GM19239 (cell line): ENCODE measurements around the gene MOGAT1.
"Not testable (repeated sequence)": the region's sequence is repeated elsewhere in the genome, so short reads cannot be mapped to it uniquely, and the experiment has no call there.

ENCODE experiments used
- DNase-seq: peaks from one replicate; pipeline ENCODE4 v3.0.0; 2011; ENCODE audit warnings: low spot score; ENCODE audit not compliant: insufficient read length
- FAIRE-seq: peaks from 2 replicates; lab custom pipeline; 2011; peaks lifted over from hg19 to GRCh38; lab: Jason Lieb, UNC

MOGAT1 gene

DNA sequence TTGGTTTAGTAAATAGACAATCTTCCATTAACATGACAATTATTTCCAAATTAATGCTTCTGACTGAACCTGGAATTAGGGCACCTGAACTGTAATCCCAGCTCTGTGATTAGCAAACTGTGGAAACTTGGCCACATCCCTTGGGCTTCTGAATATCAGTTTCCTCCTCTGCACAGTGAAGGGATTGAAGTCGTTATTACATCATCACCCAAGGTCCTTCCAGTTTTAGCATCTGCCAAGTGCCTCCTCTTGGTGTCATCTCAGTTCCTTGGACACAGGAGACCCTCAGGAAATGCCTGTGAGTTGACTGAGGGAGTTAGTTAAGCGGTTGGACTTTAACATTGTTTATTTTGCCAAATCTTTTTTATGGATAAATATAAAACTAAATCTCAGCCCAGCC lies 64.8 kb downstream of the MOGAT1 start:
- FAIRE-seq: peak; percentile 11
- no peak for DNase-seq

DNA sequence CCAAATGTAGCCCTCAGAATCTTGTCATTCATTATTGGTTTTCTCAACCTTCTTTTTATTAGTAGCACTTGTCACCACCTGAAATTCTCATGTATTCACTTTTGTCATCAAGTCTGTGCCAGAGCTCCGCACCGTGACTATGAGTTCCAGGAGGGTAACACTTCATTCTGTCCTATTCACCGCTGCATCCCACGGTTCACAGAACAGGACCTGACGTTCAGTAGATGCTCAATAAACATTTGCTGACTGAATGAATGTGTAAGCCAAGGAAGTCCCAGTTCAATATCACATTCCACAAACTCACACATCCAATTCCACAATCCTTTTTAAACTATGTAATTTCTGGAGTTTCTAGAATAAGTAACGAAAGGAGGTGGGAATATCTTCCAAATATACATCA lies 65.5 kb downstream of the MOGAT1 start:
- FAIRE-seq: no peak

DNA sequence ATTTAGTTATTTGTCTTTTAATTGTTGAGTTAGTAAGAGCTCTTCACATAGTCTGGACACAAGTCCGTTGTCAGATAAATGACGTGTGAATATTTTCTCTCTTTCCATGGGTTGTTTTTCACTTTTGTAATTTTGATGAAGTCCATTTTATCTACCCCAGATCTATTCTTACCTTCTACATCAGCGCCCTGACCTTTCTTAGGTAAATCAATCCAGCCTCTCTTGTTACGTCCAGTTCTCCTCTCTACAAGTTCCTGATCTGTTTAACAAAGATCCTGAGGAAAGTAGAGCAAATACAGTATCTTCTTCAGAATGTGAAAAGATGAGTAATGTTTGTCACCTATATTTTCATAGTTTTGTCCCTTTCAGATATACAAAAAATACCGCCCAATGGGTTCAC lies 66.9 kb downstream of the MOGAT1 start:
- no peak for FAIRE-seq

More for the DNA sequence above, 65.5 kb downstream of the MOGAT1 start:
- DNase-seq: no peak

DNA sequence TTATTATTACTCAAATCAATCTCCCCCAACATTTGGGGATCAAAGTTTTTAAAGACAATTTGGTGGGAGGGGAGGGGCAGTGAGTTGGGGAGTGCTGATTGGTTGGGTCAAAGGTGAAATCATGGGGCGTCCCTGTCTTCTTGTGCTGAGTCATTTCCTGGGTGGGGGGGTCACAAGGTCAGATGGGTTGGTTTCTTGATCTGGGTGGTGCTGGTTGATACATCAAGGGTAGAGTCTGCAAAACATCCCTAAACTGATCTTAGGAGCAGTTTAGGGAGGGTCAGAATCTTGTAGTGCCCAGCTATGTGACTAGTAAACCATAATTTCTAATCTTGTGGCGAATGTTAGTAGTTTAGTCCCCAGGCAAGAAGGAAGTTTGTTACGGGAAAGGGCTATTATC lies 67.4 kb downstream of the MOGAT1 start:
- FAIRE-seq (peak; percentile 11), DNase-seq (no peak)

More for the DNA sequence above, 66.9 kb downstream of the MOGAT1 start:
- DNase-seq: no peak

DNA sequence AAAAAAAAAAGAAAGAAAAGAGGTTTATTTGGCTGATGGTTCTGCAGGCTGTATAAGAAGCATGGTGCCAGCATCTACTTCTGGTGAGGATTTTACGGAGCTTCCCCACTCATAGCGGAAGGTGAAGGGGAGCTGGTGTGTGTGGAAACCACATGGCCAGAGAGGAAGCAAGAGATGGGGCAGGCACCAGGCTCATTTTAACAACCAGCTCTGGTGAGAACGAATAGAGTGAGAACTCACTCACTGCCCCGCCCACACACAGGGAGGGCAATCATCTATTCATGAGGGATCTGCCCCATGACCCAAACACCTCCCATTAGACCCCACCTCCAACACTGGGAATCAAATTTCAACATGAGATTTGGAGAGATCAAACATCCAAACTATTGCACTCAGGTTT lies 68.5 kb downstream of the MOGAT1 start:
- DNase-seq: no peak

DNA sequence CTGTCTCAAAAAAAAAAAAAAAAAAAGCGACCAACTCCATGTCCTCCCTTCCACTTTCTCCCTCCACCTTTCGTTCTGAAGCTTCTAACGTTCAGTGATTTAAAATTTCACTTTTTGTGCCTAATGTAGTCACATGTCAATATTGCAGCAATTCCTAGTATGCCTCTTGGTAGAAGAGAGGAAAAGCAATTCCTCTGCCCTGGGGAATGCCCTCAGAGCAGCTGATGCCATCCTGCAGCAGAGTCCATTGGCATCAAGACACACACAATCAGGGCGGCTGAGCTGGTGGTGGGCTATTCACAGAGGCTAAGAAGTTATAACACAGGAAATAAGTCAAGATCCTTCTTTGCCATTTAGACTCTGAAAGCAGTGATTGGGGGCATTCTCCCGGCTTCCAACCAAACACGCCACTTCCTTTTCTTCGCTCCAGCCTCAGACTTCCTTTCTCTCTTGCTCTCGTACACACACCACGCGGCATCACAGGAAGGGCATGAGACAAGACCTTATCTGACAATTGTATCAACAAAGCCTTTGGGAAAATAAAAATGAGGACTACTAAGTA lies 71.9 kb downstream of the MOGAT1 start:
- FAIRE-seq (no peak), DNase-seq (no peak)

More for the DNA sequence above, 68.5 kb downstream of the MOGAT1 start:
- no peak for FAIRE-seq

DNA sequence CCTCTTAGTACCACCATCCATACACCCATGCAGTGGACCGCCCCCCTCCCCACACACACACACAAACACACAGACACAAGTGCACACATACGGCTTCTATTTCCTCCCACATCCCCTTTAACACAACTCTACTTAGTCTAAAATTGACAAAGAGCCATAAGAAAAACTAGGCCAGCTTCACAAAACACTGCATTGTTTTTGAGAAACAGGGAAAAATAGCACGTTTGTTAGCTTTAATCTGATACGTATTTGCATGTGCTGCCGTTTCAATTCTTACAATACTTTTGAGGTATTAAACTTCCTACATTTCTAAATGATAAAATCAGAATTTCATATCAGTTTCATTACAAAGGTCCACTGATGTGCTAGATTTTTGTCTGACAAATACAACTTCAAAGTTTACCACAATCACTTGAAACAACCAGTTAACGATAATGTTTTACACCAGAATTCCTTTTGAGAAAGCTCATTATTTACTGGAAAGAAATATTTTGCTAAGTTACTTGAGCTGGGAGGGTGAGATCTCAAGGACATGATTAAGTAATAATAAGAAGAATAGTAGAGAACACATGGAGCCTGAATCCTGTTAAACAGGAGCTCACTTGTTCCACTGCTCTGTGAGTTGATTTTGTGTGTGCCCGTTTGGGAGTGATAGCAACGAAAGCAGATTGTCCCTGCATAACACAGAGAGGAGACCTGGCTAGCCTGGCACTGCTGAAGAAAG lies 74.5 kb downstream of the MOGAT1 start:
- FAIRE-seq (no peak), DNase-seq (no peak)

DNA sequence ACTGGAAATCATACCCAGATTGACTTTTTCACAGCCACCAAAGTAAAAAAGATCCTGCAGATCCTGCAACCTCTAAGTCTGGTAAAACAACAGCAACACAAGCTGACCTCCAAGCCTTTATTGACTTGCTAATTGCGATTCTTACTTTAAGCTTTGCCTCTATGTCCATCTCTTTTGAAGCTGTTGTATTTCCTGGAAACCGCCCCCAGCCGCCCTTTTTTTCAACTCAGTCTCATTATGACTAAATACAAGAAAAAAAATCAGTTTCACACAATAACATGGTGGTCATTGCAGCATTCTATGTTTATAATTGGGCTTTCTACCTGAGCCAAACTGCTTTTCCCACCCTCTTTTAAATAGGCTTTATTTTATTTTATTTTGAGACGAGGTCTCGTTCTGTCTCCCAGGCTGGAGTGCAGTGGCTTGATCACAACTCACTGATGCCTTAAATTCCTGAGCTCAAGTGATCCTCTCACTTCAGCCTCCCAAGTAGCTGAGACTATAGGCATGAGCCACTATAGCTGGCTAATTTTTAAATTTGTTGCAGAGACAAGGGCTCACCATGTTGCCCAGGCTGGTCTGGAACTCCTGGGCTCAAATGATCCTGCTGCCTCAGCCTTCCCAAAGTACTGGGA lies 76.2 kb downstream of the MOGAT1 start:
- no peak for FAIRE-seq
- DNase-seq: no peak

DNA sequence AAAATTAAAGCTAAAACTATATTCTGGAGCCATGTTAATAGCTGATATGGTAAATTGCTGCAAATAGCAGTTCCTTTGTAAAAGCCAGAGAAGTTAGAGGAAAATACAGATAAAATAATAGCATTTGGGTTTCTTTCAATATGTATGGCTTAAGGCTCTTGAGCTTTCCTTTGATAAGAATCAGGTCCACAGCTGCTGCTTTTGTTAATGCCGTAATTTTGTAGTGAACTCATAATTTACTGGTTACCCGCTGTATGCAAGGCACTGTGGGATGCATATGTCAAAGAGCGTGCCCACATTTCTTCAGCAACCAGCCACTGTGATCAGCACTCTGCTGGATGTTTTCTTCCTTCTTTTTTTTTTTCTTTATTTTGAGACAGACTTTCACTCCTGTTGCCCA lies 79.1 kb downstream of the MOGAT1 start:
- DNase-seq (no peak), FAIRE-seq (no peak)

DNA sequence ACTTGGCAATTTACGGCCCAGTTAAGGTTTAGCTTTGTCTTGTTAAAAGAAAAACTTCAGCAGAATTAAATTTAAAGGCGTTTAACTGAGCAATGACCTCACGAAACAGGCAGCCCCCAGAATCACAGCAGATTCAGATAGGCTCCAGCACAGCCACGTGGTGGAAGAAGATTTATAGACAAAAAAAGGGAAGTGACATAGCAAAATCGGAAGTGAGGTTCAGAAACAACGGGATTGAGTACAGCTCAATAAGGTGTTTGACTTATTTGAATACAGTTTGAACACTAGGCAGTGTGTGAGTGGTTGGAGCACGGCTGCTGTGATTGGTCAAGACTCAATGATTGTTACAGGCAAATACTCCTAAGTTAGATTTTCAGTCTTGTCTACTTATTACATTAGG lies 79.8 kb downstream of the MOGAT1 start:
- FAIRE-seq (peak; percentile 73), DNase-seq (no peak)

DNA sequence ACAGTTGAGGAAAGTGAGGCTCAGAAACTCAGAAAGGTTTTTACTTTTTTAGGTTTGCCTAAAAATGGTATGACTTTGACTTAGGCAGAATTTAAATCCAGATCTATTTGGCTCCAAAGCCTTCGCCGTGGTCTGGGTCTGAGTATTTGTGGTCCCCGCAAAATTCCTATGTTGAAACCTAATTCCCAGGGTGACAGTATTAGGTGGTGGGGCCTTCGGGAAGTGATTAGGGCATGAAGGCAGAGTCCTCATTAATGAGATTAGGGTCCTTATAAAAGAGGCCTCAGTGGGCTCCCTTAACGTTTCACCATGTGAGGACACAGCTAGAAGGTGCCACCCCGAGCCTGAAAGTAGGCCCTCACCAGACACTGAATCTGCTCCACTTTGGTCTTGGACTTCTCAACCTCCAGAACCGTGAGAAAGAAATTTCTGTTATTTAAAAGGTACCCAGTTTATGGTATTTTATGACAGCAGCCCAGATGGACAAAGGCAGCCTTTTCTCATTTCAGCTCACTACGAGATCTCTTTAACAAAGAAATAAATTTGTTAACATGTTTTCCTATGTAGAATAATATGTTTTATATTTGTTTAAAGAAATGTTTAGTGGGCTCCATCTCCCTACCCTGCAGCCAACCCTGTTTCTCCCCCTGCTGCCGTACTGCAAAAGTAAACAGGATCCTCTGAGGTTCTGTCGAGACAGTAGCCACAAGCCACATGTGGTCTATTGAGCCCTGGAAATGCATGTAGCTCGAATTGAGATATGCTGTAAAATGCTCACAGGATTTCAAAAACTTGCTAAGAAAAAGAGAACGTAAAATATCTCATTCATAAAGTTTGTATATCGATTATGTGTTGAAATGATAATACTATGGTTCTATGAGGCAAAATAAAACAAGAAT lies 80.6 kb downstream of the MOGAT1 start:
- no peak for DNase-seq
- FAIRE-seq: no peak

DNA sequence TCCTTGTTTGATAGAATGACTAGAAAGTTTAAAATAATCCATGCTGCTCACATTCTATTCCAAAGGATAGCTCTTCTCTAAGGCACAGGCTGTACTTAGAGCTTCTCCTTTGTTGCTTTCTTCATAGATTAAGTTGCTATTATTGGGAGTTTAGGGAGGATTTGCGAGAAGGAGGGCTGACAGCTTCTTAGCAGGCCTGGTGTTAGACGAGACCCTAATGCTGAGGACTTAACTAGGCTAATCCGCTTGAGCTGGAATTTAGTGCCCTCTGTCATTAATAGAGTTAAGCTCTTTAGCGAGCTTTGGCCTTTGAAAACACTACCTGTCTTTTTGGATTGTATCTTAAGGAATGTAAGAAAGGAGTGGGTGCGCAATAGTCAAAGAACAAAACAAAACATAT lies 81.3 kb downstream of the MOGAT1 start:
- FAIRE-seq: no peak

DNA sequence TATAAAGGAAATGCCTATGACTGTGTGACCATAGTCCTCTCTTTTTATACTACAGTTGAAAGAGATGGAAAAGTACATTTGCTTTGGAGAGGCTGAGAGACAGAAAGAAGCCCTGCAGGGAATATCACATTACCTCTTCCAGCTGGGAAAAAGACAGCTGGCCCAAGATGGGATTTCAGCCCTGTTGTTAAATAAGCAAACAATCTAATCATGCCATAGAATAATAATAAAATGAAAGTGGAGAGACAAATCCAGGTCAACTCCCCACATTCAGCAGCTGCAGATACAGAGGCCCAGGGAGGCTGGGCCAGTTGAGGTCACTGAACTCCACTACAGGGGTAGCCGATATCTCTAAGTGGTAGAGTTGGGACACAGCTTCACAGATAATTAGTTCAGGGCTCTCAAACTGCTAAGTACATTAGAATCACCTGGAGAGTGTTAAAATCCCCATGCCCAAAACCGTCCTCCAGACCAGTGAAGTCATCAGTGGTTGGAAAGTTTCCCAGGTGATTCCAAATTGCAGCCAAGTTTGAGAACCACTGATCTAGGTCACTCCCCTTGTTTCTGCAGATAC lies 81.9 kb downstream of the MOGAT1 start:
- FAIRE-seq: no peak

More for the DNA sequence above, 81.3 kb downstream of the MOGAT1 start:
- no peak for DNase-seq

DNA sequence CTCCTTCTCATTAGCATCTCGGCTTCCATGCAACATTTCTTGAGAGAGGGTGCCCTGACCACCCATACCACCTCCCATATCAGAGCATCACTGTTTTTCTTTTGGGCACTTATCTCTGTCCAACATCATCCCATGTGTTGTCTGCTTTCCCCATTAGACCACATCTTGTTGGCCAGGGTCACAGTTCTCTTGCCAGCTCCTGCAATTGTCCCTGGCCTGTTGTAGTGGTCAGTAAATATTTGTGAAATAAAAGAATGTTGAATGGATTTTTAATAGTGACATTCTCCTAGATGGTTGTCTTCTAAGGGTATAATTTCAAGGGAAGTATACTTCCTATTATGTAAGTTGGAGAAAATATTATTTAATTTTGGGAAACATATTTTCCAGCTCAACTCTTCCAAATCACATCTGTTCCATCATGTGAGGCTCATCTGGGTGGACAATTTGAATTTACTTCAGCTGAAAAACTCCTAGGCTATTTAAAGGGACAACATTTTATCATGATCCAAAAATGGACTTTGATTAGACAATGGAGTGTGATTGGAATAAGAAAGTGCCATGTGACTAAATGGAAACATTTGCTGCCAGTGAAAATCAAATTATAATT lies 83.0 kb downstream of the MOGAT1 start:
- FAIRE-seq (no peak), DNase-seq (no peak)

More for the DNA sequence above, 81.9 kb downstream of the MOGAT1 start:
- DNase-seq: no peak

DNA sequence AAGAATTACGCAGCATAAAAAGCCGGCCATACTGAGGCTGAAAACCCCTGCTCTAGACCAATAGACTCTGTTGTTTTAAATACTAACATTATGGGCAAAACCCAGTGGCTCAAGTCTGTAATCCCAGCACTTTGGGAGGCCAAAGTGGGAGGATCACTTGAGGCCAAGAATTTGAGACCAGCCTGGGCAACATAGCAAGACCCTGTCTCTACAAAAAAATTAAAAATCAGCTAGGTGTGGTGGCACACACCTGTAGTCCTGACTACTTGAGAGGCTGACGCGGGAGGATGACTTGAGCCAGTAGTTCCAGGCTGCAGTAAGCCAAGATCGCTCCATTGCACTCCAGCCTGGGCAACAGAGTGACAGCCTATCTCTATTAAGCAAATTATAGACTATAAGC lies 84.1 kb downstream of the MOGAT1 start:
- not testable (repeated sequence) for FAIRE-seq, DNase-seq

DNA sequence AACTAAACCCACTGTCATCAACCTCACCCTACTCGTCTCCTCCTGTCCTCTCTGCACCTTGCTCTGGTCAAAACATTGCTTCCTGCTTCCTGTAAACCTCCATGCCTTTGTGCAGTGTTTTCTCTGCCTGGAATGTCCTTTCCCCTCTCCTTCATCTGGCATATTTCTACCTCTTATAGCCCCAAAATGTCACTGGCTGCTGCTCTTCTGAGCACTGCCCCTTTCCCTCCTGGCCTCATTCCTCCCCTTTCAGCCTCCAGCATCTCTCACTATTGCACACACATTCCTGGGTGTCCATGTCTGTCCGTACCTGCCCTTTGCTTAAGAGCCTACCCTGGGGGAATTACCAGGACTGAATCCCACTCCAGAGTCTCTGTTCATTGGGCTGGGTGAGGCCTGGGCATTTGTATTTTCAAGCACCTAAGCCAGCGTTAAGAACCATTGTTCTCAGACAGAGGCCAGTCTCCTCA lies 84.9 kb downstream of the MOGAT1 start:
- DNase-seq: no peak
- FAIRE-seq: no peak

DNA sequence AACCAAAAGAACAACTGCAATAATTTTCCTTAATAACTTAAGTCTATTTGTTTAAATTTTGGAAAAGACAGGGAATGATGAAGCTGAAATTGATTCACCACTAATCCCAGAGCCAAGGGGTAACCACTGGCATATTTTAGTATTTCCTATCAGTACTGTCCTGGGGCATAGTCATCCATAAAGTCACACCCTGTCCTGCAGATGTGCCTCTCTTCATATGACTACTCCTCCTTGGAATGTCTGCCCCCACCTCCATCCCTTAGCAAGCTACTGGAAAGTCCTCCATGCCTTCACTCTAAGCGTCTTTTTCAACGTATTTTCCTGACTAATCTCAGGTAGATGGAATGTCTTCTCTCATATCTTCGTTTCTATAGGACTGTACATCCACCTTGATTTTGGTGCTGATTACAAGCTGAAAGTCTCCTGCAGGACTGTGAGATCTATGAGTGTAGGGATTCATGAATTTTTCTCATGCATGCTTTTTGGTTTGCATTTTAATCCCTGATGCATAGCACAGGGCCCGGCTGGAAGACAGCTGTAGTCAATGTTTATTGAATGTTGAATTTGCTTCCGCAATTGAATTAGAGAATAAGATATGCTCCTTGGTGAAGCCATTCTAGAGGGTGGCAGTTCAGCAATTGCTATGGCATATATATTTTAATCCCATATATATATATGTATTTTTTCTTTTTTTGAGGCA lies 85.6 kb downstream of the MOGAT1 start:
- DNase-seq (no peak), FAIRE-seq (no peak)
